ENCODE results near the gene STARD7.

STARD7 gene

GRCh38 chr2:96197546-96198255 lies 10.9 kb downstream of the STARD7 start:
- DNase-seq (ENCODE audit: low read depth) = peak; percentile 45

- DNase-seq (ENCODE audit: low read depth) = peak; percentile 73
Measured at GRCh38 chr2:96195410-96196066, 13.1 kb downstream of the STARD7 start.

GRCh38 chr2:96191937-96192670 lies 16.5 kb downstream of the STARD7 start:
- DNase-seq (ENCODE audit: low read depth) = no peak

DNA sequence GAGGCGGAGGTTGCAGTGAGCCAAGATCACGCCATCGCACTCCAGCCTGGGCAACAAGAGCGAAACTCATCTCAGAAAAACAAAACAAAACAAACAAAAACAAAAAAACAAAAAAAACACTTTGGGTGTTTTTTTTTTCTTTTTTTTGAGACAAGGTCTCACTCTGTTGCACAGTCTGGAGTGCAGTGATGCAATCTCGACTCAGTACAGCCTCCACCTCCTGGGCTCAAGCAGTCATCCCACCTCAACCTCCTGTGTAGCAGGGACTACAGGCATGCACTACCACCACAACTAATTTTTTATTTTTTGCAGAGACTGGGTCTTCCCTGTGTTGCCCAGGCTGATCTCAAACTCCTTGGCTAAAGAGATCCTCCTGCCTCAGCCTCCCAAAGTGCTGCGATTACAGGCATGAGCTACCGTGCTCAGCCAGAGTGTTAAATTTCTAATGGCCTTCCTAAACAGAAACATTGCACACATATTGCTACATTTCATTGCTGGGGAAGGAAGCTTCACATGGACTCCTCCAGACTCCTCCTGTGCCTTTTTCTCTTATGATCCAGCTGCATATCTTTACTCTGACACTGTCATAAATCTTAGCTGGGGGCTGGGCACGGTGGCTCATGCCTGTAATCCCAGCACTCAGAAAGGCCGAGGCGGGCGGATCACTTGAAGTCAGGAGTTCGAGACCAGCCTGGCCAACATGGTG lies 19.7 kb downstream of the STARD7 start:
- peak; percentile 84 for DNase-seq (ENCODE audit: low read depth)

- no peak for DNase-seq (ENCODE audit: low read depth)
Measured at GRCh38 chr2:96186562-96186961, 22.1 kb downstream of the STARD7 start.

DNA sequence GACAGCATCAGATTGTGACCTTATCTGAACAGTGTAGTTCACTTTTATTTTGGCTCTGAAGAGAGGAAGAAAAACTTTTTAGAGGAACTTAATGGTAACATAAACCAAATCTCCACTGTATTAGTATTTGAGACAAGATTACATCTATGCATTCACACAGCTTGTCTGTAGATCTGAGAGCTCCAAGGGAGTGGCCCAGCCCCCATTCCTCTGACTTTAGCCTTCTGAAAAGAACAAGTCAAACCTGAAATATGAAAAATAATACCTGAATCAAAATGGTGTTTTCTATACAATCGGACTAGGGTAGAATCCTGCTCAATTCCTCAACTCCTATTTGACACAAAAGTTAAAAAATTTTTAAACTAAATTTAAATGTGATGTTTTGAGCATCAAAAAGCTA lies 23.1 kb downstream of the STARD7 start:
- DNase-seq (ENCODE audit: low read depth) = no peak

DNA sequence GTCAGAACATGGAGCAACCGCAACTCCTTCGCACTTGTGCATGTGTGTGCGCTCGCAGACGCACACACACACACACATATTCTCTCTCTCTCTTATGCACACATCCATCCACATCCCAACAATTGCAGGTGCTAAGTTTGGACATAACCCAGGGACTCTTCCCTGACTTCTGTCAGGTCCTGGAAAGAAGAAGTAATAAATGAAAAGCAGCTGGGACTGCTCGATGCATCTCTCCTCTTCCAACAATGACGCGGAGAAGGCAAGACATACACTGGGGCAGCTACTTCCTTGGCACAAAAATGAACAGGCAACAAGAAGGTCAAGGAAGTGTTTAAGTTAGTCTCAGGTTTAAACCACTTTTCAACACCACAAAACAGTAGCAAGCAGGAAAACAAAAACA lies 23.6 kb downstream of the STARD7 start:
- DNase-seq (ENCODE audit: low read depth) = no peak

- no peak for DNase-seq (ENCODE audit: low read depth)
Measured at GRCh38 chr2:96184188-96184587, 24.4 kb downstream of the STARD7 start.

DNA sequence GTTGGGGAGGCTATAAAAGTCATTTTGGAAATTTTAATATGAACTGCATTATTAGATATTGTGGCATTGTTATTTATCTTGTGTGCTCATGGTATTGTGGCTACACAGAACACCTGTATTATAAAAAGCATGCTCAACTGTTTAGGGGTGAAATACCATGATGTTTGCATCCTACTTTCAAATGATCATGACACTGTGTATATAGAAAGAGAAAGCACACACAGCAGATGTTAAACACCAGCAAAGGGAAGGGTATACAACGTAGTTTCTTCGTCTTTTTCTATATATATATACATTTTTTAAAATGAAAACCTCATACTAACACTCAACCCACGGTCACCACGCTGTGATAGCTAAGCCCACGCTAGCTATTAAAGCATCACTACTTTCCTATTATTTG lies 27.1 kb downstream of the STARD7 start:
- DNase-seq (ENCODE audit: low read depth) = no peak

DNA sequence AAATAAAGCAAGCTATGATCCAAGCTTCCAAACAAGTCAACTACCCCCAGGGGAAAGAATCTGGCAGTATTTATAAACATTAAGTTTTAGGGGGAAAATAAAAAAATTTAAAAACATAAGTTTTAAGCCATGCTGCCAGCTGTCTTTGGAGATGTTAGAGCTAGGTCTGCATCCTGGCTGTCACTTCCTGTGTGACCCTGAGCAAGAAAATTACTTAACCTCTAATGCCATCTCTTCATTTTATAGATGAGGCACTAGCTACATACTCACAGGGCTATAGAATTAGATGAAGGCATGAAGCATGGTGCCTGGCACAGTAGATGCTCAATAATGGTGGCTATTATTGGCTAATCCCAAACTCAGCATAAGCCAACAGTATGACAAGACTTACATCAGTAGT lies 28.1 kb downstream of the STARD7 start:
- no peak for DNase-seq (ENCODE audit: low read depth)

DNA sequence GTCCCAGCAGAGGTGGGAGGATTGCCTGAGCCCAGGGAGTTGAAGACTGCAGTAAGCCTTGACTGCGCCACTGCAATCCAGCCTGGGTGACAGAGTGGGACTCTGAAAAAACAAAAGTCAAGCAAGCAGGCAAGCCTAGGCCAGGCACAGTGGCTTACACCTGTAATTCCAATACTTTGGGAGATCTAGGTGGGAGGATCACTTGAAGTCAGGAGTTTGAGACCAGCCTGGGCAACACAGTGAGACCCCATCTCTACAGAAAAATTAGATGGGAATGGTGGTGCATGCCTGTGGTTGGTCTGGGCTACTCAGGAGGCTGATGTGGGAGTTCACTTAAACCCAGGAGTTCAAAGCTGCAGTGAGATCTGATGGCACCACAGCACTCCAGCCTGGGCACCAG lies 28.6 kb downstream of the STARD7 start:
- no peak for DNase-seq (ENCODE audit: low read depth)

- DNase-seq (ENCODE audit: low read depth) = no peak
Measured at GRCh38 chr2:96176661-96177060, 32.0 kb downstream of the STARD7 start.

GRCh38 chr2:96175951-96176350 lies 32.7 kb downstream of the STARD7 start:
- DNase-seq (ENCODE audit: low read depth) = peak; percentile 62

DNA sequence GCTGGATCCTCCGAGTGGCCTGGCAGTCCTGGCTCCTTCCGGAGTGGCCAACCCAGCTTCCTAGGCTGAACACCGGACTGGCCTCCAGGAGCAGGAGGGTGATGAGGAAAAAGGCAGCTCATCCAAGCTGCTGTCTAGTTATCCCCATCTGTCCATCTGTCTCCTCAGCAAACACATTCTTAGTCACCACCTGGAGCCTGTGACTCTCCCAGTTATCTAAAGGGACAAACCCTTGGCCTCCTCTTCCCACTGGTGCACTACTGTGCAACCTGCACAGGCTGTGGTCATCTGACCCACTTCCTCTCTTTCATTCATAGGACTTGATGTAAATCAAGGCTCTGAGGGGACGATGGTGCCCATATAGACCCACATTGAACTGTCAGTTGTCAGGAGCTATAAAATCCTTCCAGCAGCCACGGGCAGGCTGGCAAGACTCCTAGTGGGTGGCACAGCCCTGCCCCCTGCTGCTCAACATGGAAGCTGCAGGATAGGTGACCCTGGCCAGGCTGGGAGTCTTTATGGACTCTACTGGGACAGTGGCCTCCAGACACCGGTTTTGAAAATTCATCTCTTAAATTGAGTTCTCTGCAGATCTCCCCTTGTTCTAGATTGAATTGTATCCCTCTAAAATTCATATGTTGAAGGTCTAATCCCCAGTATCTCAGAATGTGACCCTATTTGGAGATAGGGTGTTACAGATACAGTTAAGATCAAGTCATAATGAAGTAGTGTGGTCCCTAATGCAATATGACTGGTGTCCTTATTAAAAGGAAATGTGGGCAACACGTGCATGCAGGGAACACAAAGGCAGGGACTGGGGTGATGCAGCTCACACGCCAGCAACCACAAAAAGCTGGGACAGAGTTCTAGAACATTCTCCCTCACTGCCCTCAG lies 34.1 kb downstream of the STARD7 start:
- DNase-seq (ENCODE audit: low read depth) = peak; percentile 32

GRCh38 chr2:96171831-96172230 lies 36.8 kb downstream of the STARD7 start:
- no peak for DNase-seq (ENCODE audit: low read depth)

GRCh38 chr2:96170626-96171025 lies 38.0 kb downstream of the STARD7 start:
- no peak for DNase-seq (ENCODE audit: low read depth)

GRCh38 chr2:96169868-96170507 lies 38.6 kb downstream of the STARD7 start:
- DNase-seq (ENCODE audit: low read depth) = no peak

- DNase-seq (ENCODE audit: low read depth) = peak; percentile 55
Measured at GRCh38 chr2:96167407-96168013, 41.1 kb downstream of the STARD7 start.

GRCh38 chr2:96164459-96165184 lies 44.0 kb downstream of the STARD7 start:
- DNase-seq (ENCODE audit: low read depth) = no peak
